GM18520 (cell line): ENCODE measurements around the gene CD3D.

ENCODE experiments used
- ATAC-seq: cut with Tn5 transposase; IDR thresholded peaks from one replicate; pipeline ENCODE4 v1.9.1; 2021; ENCODE audit not compliant: unreplicated experiment

Gene CD3D

DNA sequence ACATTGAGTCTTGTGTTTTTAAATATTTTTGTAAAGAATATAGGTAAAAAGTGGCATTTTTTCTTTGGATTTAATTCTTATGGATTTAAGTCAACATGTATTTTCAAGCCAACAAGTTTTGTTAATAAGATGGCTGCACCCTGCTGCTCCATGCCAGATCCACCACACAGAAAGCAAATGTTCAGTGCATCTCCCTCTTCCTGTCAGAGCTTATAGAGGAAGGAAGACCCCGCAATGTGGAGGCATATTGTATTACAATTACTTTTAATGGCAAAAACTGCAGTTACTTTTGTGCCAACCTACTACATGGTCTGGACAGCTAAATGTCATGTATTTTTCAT lies 38.3 kb downstream of the CD3D start:
- no peak for ATAC-seq

DNA sequence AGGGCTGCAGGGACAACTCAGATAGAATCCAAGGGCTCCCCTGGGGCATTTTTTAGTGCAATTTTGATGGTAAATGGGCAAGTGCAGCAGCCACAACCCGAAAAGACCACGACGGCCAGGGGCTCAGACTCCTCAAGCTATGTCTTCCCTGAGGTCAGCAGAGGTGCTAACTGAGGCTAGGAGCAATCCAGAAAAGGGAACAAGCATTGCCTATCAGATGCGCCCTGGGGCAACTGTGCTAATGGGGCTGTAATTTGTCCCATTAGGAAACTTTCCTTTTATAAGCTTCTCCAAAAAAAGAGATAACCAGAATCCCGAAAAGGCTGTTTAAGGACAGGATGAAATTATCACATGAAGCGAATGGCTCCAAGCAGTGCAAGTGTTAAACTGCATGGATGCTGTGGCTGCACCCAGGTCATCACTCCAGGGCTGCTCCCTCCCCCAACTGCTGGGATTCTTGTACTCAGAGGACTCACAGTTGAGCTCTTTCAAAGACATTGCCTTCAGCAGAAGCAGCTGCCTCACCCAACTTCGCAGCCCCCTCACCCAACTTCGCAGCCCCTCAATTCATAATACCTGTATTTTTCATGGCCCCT lies 40.8 kb downstream of the CD3D start:
- no peak for ATAC-seq

DNA sequence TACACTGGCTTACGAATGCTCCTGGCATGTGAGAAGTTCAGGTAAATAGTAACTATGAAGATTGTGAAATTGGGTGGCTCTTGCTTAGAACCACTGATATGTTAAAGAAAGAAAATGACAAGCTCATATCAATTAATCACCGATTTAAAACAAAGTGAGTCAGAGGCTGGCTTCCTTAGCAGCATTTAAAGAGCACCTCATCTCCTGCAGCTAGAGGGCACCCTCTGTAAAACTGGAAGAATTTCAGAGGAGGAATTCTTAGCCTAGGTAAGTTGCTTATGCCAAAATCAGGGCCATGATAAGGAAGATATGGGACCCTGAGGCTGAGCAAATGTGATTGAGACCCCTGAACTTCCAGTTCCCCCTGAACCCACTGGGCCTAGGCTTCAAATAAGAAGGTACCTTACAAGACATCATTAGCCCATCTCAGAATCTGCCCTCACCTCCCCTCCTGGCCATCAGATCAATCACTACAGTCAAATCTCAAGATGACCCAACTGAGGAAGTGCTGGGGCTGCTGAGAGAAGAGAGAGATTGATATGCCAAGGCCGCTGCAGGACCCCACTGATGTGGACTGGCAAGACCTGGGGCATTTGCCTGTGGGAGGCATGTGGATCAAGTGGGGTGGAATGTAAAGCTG lies 46.6 kb downstream of the CD3D start:
- no peak for ATAC-seq

DNA sequence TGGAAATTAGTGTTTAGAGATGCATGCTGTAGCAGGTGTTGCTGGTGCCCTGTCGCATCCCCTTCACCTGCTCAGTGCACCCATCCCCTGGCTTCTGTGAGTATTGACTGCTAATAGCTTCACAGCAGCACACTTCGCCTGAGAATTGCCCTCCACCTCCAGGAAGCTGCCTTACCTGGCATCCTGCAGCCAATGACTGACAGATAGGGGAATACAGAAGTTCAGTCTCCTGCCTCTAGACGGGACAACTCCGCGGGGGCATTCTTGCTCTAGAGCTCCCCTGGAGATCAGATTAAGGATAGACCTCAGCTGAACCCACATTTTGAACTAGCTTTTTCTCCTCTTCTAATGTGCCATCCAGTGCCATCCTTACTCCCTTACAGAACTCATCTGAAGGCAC lies 47.3 kb downstream of the CD3D start:
- no peak for ATAC-seq

DNA sequence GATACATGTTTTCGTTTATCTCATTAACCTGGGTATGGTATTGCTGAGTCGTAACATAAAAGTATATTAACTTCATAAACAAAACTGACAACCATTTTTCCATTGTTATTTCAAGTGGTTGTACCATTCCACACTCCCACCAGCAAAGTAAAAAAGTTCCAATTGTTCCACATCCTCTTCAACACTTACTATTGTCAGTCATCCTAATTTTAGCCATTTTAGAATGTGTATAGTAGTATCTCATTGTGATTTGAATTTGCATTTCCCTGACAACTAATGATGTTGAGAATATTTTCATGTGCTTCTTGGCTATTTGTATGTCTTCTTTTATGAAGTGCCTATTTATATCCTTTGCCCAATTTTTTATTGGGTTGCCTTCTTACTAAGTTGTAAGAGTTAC lies 48.5 kb downstream of the CD3D start:
- ATAC-seq = no peak

DNA sequence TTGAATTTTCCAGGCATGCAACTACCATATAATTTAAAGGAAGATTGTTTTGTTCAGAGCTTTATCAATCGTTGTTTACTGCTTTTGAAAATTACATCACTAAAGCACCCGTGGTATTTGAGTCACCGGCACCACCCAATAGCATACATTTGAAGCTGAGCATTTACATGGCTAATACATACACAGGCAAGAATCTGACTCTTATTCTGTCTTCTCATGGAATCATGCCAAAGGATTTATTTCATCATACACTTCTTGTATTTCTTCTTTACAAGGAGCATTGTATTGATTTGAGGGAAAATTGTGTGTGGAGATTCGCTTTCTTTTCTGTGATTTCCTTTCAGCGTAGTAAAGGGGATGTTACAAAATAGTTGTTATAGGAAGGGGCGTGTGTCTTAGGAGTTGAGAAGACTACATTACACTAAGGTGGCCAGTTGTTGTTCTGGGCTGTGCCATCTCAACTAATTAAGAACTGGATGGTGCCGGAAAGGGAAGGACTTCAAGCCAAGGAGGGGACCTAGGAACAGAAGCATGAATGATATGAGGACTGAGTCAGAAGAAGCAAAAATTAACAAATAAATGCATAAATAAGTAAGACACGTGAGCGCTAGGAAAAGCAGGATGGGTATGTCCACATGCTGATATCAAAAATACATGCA lies 50.9 kb downstream of the CD3D start:
- ATAC-seq = no peak

DNA sequence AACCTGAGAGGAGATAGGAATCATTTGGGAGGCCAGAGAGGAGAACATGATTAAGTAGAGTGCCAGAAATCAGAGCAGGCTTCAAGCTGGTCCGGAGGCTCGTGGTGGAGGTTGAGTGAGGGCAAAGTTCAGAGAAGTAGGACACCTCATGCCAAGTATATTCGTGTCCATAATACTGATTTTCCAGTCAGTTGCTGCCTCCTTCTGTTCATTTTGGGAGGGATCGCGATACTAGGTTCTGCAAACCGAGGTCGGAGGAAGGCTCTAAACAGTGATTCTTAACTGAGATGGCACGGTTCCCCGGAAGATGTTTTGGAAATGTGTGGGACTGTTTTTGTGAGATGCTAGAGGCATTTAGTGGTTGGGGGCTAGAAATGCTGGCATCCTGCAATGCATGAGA lies 51.6 kb downstream of the CD3D start:
- ATAC-seq = no peak

DNA sequence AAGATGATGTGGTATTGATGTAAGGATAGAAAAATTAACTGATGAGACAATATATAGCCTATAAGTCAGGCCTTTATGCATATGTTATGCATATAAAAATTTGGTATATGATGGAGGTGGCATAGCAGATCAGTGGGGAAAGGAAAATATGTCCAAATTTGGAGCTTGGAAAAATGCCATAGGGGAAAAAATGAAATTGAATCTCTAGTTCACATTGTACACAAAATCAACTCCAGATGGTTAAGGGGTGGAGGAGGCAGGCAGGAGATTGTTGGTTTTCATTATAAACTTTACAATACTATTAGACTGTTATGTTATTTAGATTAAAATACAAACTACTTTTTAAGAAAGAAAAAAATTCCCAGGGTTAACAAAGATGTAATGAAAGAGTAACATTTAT lies 53.1 kb downstream of the CD3D start:
- no peak for ATAC-seq
